Left forelimb (tissue), 1 donor: ENCODE data around the gene HELT.
"Not testable (repeated sequence)": the region's sequence is repeated elsewhere in the genome, so short reads cannot be mapped to it uniquely, and the experiment has no call there.

Experiments used
- DNase-seq: peaks from one replicate; pipeline ENCODE4 v3.0.0-alpha.2; 2018; ENCODE audit warnings: low spot score

Gene HELT

GRCh38 chr4:185036019-185036418, 17.7 kb downstream of the HELT start:
- no peak for DNase-seq

GRCh38 chr4:185036842-185037241, 18.6 kb downstream of the HELT start:
- no peak for DNase-seq

- DNase-seq: no peak
Observed at GRCh38 chr4:185039508-185040273, 21.4 kb downstream of the HELT start.

- DNase-seq: no peak
Observed at GRCh38 chr4:185040523-185040922, 22.2 kb downstream of the HELT start.

GRCh38 chr4:185050286-185050685, 32.0 kb downstream of the HELT start:
- not testable (repeated sequence) for DNase-seq

- DNase-seq: not testable (repeated sequence)
Observed at GRCh38 chr4:185051283-185051682, 33.0 kb downstream of the HELT start.

GRCh38 chr4:185053746-185054145, 35.5 kb downstream of the HELT start:
- no peak for DNase-seq

GRCh38 chr4:185054272-185054671, 36.0 kb downstream of the HELT start:
- DNase-seq: no peak

- DNase-seq: no peak
Observed at GRCh38 chr4:185054886-185055285, 36.6 kb downstream of the HELT start.

- DNase-seq: no peak
Observed at GRCh38 chr4:185061610-185062009, 43.3 kb downstream of the HELT start.

- no peak for DNase-seq
Observed at GRCh38 chr4:185062606-185063005, 44.3 kb downstream of the HELT start.

- no peak for DNase-seq
Observed at GRCh38 chr4:185066179-185066578, 47.9 kb downstream of the HELT start.

GRCh38 chr4:185068837-185069236, 50.5 kb downstream of the HELT start:
- DNase-seq: no peak
